Prostate gland (tissue), 2 donors: ENCODE results near the gene MAP4K3. TPM values are rescaled to one million over a fixed set of nuclear protein-coding genes. Genes with fewer than 3 reads are reported as not detected.

Source experiments
- DNase-seq: peaks from one replicate; pipeline ENCODE4 v3.0.0-alpha.2; 2019; ENCODE audit warnings: low spot score
- H3K27ac ChIP-seq, 2 donors: fragments of 200-600 bp; sonication (generic); 2 replicates each; pipeline ENCODE4 v1.5.1; 2017 to 2019
- H3K27me3 ChIP-seq: fragments of 200-600 bp; sonication (generic); replicated peaks from 2 replicates; pipeline ENCODE4 v1.5.1; 2019; ENCODE audit not compliant: insufficient read depth
- H3K36me3 ChIP-seq, 2 donors: fragments of 200-600 bp; sonication (generic); 1 replicate in 1 of 2; 2 replicates in 1 of 2; pipeline versions ENCODE4 v1.5.1 to v1.8.1; 2017 to 2019
- H3K4me1 ChIP-seq: fragments of 200-600 bp; sonication (generic); replicated peaks from 2 replicates; pipeline ENCODE4 v1.5.1; 2019
- H3K4me3 ChIP-seq, 2 donors: fragments of 200-600 bp; sonication (generic); 2 replicates each; pipeline ENCODE4 v1.5.1; 2017 to 2019
- H3K9me3 ChIP-seq: fragments of 200-600 bp; sonication (generic); 2 replicates; pipeline ENCODE4 v1.5.1; 2017
- CTCF ChIP-seq, 4 experiments: fragments of 200-600 bp in 2 of 4; fragments of 450-650 bp in 2 of 4; sonication (generic) in 2 of 4; IDR thresholded peaks; 1 replicate in 3 of 4; 2 replicates in 1 of 4; pipeline ENCODE4 v1.5.1; 2016 to 2019; ENCODE audit warnings: antibody characterized with exemption in 4 of 4, mild to moderate bottlenecking in 2 of 4, moderate library complexity in 2 of 4
- POLR2A ChIP-seq: fragments of 450-650 bp; IDR thresholded peaks from one replicate; pipeline ENCODE4 v1.6.1; 2016; ENCODE audit warnings: antibody characterized with exemption, mild to moderate bottlenecking
- POLR2AphosphoS5 ChIP-seq: sonication (generic); formaldehyde crosslinking; IDR thresholded peaks from one replicate; pipeline ENCODE4 v1.6.1; 2017; ENCODE audit warnings: antibody characterized with exemption
- WGBS: methylation state at CpG from one replicate; pipeline ENCODE4 v1.1.5; 2018; 5-methylcytosine and 5-hydroxymethylcytosine counted together
- intact Hi-C: fragments of 100-400 bp; cut with DNase I; formaldehyde crosslinking; loops from one replicate; pipeline ENCODE4 v1.14.2; 2022
- total RNA-seq, 2 donors: library from RNA; depleted of rRNA; stranded (reverse); fragments of >200 nt; gene quantifications; one replicate each; pipeline ENCODE4 v1.1.0, GENCODE V29; 2016

Gene MAP4K3
- total RNA-seq, 2 donors from 2014 or later, result 34.3 to 41.8 TPM

- intact Hi-C loops, result no loop called here
- Histone ChIP-seq H3K27me3 (no peaks in the 10 kb centered on the region), H3K36me3 (no peaks in the 10 kb centered on the region), H3K4me1 (peaks cover 6% of the 10 kb centered on the region), H3K4me3 (no peak overlapping the region), H3K9me3 (no peaks in the 10 kb centered on the region), H3K27ac (no peak overlapping the region)
- no peak for TF ChIP-seq POLR2AphosphoS5
- no peak for TF ChIP-seq POLR2A
- TF ChIP-seq CTCF (IDR thresholded peaks at IDR 0.05), result no peak
- WGBS, result 48% methylated on average over 5 of the region's 5 CpGs
- DNase-seq, result no peak
Observed at GRCh38 chr2:39432701-39433100, 4.4 kb downstream of the MAP4K3 start.

- 18% methylated on average over 3 of the region's 3 CpGs for WGBS
- H3K4me1 ChIP-seq, result peaks cover 6% of the 10 kb centered on the region
- H3K4me3 ChIP-seq, result no peak overlapping the region
- H3K36me3 ChIP-seq, result no peaks in the 10 kb centered on the region
- TF ChIP-seq POLR2A (no peak), POLR2AphosphoS5 (no peak), CTCF (IDR thresholded peaks at IDR 0.05) (no peak)
- no peaks in the 10 kb centered on the region for H3K9me3 ChIP-seq
- no peak for DNase-seq
- no peaks in the 10 kb centered on the region for H3K27me3 ChIP-seq
- intact Hi-C loops, result no loop called here
- no peak overlapping the region for H3K27ac ChIP-seq
Observed at GRCh38 chr2:39431592-39432316, 5.3 kb downstream of the MAP4K3 start.

- Histone ChIP-seq H3K9me3 (no peaks in the 10 kb centered on the region), H3K27ac (no peak overlapping the region), H3K4me1 (peaks cover 6% of the 10 kb centered on the region), H3K27me3 (no peaks in the 10 kb centered on the region), H3K36me3 (no peaks in the 10 kb centered on the region), H3K4me3 (no peak overlapping the region)
- intact Hi-C loops, result no loop called here
- WGBS, result 65% methylated on average over 1 of the region's 1 CpG
- DNase-seq, result no peak
- no peak for TF ChIP-seq POLR2AphosphoS5
- no peak for TF ChIP-seq POLR2A
- no peak for TF ChIP-seq CTCF (IDR thresholded peaks at IDR 0.05)
Observed at GRCh38 chr2:39429746-39430145, 7.3 kb downstream of the MAP4K3 start.

GRCh38 chr2:39424951-39425350 lies 12.1 kb downstream of the MAP4K3 start:
- Histone ChIP-seq H3K27me3 (no peaks in the 10 kb centered on the region), H3K27ac (no peak overlapping the region), H3K9me3 (no peaks in the 10 kb centered on the region), H3K4me1 (no peaks in the 10 kb centered on the region), H3K36me3 (no peaks in the 10 kb centered on the region), H3K4me3 (no peak overlapping the region)
- no peak for DNase-seq
- WGBS, result 90% methylated on average over 1 of the region's 1 CpG
- intact Hi-C loops, result no loop called here
- TF ChIP-seq CTCF (IDR thresholded peaks at IDR 0.05) (no peak), POLR2A (no peak), POLR2AphosphoS5 (no peak)

- intact Hi-C loops, result no loop called here
- 97% methylated on average over 1 of the region's 1 CpG for whole genome bisulfite sequencing
Observed at GRCh38 chr2:39422700-39423099, 14.4 kb downstream of the MAP4K3 start.

More at GRCh38 chr2:39422700-39423099, 14.4 kb downstream of the MAP4K3 start:
- H3K36me3 ChIP-seq, result no peaks in the 10 kb centered on the region
- H3K4me1 ChIP-seq, result no peaks in the 10 kb centered on the region
- no peaks in the 10 kb centered on the region for H3K27me3 ChIP-seq
- DNase-seq, result no peak
- no peaks in the 10 kb centered on the region for H3K9me3 ChIP-seq
- TF ChIP-seq POLR2A (no peak), CTCF (IDR thresholded peaks at IDR 0.05) (no peak), POLR2AphosphoS5 (no peak)
- no peak overlapping the region for H3K27ac ChIP-seq
- no peak overlapping the region for H3K4me3 ChIP-seq
